NB4 (cell line): ENCODE results near the gene ALOX5.

ENCODE experiments used
- DNase-seq: peaks from one replicate; pipeline ENCODE4 v3.0.0; 2010; ENCODE audit warnings: low read depth
- H3K4me3 ChIP-seq: one replicate; pipeline ENCODE4 v1.5.1; 2011; ENCODE audit warnings: mild to moderate bottlenecking, low read depth, low read length, moderate library complexity
- MYC ChIP-seq: IDR thresholded peaks from 2 replicates; pipeline ENCODE4 v1.6.1; 2011; ENCODE audit warnings: low read depth, low read length
- POLR2A ChIP-seq: IDR thresholded peaks from 2 replicates; pipeline ENCODE4 v1.6.1; 2011; ENCODE audit warnings: mild to moderate bottlenecking; ENCODE audit not compliant: insufficient read length; ENCODE audit errors: extremely low read depth
- TF ChIP-seq, protein P1 (sequence below): IDR thresholded peaks from one replicate; pipeline ENCODE4 v1.5.1; 2012; ENCODE audit warnings: low read depth, low read length
- TF ChIP-seq, protein P2 (sequence below): IDR thresholded peaks from 2 replicates; pipeline ENCODE4 v1.6.1; 2011; ENCODE audit warnings: low read depth, low read length

Gene ALOX5

DNA sequence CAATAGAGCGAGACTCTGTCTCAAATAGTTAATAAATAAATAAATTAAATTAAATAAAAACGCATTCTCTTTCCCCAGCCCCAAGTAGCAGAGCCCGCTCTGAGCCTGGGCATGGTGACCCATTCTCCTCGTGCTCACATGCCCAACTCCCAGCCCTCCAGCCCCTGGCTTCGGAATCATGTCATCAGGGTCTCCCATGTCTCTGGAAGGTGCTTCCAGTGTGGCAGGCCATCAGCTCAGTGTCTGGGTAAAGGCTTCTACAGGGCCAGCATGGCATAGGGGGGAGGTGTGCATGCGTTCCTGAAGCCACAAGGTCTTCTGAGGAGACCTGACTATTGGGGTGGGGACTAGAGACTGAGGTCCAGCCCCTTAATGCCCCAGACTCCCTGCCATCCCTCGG lies 72.8 kb downstream of the ALOX5 start:
- TF ChIP-seq, protein P1, sequence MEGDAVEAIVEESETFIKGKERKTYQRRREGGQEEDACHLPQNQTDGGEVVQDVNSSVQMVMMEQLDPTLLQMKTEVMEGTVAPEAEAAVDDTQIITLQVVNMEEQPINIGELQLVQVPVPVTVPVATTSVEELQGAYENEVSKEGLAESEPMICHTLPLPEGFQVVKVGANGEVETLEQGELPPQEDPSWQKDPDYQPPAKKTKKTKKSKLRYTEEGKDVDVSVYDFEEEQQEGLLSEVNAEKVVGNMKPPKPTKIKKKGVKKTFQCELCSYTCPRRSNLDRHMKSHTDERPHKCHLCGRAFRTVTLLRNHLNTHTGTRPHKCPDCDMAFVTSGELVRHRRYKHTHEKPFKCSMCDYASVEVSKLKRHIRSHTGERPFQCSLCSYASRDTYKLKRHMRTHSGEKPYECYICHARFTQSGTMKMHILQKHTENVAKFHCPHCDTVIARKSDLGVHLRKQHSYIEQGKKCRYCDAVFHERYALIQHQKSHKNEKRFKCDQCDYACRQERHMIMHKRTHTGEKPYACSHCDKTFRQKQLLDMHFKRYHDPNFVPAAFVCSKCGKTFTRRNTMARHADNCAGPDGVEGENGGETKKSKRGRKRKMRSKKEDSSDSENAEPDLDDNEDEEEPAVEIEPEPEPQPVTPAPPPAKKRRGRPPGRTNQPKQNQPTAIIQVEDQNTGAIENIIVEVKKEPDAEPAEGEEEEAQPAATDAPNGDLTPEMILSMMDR: no peak
- TF ChIP-seq, protein P2, sequence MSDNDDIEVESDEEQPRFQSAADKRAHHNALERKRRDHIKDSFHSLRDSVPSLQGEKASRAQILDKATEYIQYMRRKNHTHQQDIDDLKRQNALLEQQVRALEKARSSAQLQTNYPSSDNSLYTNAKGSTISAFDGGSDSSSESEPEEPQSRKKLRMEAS: no peak
- no peak for TF ChIP-seq POLR2A
- DNase-seq: no peak
- no peak overlapping the region for H3K4me3 ChIP-seq

DNA sequence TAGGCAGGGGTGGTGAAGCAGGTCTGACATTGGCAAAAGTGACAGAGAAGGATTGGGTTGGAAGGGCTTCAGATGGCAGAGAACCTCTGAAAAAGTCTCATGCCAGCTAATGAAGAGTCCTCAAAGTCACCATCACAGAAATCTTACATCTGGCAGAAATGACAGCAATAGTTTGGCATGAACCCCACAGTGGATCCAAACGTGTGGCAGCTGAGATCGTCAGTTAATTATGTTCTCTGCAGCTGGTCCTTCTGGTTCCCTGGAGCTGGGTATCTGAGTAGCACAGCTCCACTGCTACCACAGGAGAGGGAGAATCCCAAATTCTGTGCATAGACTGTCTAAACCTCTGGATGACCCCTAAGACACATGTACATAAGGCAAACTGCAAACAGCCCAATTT lies 73.4 kb downstream of the ALOX5 start:
- DNase-seq: no peak
- no peak for TF ChIP-seq MYC
- no peak for TF ChIP-seq POLR2A
- TF ChIP-seq, protein P2: no peak
- TF ChIP-seq, protein P1: no peak

DNA sequence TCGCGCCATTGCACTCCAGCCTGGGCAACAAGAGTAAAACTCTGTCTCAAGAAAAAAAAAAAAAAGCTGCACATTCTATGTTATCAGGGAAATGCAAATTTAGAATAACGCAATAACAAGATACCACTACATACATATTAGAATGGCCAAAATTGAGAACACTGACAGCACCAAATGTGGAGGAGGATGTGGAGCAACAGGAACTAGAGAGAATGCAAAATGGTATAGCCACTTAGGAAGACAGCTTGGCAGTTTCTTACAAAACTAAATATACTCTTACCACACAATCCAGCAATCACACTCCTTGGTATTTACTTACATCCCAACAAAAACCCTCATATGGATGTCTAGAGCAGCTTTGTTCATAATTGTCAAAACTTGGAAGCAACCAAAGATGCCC lies 76.8 kb downstream of the ALOX5 start:
- DNase-seq: peak; percentile 34
- TF ChIP-seq MYC (no peak), POLR2A (no peak)
- TF ChIP-seq, protein P1: no peak
- TF ChIP-seq, protein P2: no peak
- H3K4me3 ChIP-seq: no peak overlapping the region

More for the DNA sequence above, 73.4 kb downstream of the ALOX5 start:
- no peak overlapping the region for H3K4me3 ChIP-seq

DNA sequence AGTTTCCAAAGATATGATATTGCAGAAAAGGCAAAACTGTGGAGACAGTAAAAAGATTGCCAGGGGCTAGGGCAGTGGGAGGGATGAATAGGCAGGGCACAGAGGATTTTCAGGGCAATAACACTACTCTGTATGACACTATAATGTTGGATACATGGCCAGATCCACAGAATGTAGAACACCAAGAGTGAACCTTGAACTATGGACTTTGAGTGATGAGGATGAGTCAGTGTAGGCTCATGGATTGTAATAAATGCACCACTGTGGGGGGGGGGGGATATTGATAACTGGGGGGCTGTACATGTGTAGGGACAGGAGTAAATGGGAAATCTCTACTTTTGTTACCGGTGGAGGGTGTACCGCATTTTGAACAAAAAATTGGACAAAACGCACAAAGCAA lies 77.4 kb downstream of the ALOX5 start:
- H3K4me3 ChIP-seq: no peak overlapping the region
- TF ChIP-seq, protein P2: no peak
- TF ChIP-seq POLR2A: no peak
- no peak for TF ChIP-seq MYC
- TF ChIP-seq, protein P1: no peak
- DNase-seq: no peak

DNA sequence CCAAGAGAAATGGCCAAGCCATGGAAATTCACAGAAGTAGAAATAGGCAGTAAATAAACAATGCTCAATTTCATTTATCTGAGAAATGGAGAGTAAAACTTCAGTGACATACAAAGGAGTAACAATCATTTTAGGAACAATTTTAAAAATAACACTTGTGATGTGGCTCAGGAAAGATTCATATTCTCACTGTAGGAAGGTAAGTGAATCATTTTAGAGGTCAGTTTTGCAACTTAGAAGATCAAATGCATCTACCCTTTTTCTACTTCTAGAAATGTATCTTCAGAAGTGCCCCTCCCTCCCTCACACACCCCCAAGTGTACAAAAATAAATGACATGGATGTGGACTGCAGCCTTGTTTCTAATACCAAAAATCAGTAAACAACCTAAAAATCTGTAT lies 78.3 kb downstream of the ALOX5 start:
- no peak for DNase-seq
- TF ChIP-seq, protein P1: no peak
- TF ChIP-seq POLR2A (no peak), MYC (no peak)
- TF ChIP-seq, protein P2: no peak
- no peak overlapping the region for H3K4me3 ChIP-seq

DNA sequence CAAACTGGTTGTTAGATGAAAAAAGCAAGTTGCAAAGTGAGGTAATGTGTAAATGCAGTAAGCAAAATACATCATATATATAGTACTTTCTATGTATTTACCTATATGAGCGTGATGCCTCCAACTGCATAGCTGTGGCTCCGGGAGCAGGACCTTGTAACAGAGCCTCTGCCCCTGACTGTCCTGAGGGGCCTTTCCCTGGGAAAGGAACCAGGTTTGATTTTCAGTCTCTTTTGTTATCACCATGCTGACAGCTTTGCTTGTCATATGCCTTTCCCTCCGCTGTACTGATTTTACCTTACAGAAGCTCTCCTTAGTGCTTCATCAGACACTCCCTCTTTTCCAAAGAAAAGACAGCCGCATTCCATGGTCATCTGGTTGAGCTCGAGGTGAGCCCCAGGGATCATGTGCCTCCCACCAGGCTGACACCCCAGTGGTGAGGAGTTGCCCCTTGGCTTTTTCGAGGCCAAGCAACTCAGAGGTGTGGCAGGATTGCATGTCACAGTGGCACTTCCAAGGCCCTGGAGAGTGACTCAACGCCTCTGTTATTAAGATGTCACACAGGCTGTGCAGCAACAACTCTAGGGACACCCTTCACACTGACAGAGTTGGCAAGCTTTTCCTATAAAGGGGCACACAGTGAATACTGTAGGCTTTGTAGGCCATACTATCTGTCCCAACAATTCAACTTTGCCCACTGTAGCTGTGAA lies 78.9 kb downstream of the ALOX5 start:
- no peak for DNase-seq
- no peak overlapping the region for H3K4me3 ChIP-seq
- TF ChIP-seq POLR2A (no peak), MYC (no peak)
- TF ChIP-seq, protein P1: no peak
- TF ChIP-seq, protein P2: no peak
